Measurements from ENCODE around the gene REEP3. TPM values are rescaled to one million over a fixed set of nuclear protein-coding genes. Genes with fewer than 3 reads are reported as not detected.

The REEP3 gene
- total RNA-seq, 2 donors from 2014 or later: 20.8 to 22.1 TPM

DNA sequence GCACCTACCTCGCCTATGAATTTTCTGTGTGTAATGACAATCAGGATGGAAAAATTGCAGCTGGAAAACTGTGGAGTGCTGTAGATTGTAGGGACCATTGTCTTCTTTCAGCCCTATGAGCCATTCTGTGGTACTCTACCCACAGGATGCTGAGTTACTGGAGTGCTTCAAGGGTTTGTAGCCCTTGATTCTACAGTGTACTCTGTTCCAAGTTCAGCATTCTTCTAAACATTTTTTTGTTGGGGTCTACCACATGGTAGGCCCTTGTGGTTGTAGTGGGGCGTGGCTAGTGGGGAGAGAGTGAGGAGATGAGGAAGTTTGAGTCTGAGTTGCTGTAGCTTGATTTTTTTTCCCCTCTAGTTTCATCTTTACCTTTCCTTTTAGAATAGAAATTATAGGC, 33.5 kb downstream of the REEP3 start:
- ATAC-seq (no peak), DNase-seq (peak in 1 of 4 donors; percentile 23)
- Histone ChIP-seq H3K36me3 (replicated peaks in 1 of 2; ENCODE audit: insufficient read depth in 1 of 2, low read depth in 2 of 2) (no peaks in the 10 kb centered on the region), H3K4me1 (peaks cover 8% of the 10 kb centered on the region), H3K27me3 (no peaks in the 10 kb centered on the region), H3K9me3 (no peaks in the 10 kb centered on the region), H3K4me3 (no peak overlapping the region), H3K27ac (no peak overlapping the region)
- WGBS, 2 donors: 83 to 85% methylated on average over 2 of the region's 2 CpGs
- TF ChIP-seq, protein P1, sequence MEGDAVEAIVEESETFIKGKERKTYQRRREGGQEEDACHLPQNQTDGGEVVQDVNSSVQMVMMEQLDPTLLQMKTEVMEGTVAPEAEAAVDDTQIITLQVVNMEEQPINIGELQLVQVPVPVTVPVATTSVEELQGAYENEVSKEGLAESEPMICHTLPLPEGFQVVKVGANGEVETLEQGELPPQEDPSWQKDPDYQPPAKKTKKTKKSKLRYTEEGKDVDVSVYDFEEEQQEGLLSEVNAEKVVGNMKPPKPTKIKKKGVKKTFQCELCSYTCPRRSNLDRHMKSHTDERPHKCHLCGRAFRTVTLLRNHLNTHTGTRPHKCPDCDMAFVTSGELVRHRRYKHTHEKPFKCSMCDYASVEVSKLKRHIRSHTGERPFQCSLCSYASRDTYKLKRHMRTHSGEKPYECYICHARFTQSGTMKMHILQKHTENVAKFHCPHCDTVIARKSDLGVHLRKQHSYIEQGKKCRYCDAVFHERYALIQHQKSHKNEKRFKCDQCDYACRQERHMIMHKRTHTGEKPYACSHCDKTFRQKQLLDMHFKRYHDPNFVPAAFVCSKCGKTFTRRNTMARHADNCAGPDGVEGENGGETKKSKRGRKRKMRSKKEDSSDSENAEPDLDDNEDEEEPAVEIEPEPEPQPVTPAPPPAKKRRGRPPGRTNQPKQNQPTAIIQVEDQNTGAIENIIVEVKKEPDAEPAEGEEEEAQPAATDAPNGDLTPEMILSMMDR (IDR thresholded peaks at IDR 0.05): no peak
- TF ChIP-seq POLR2A (IDR thresholded peaks at IDR 0.05): no peak
- intact Hi-C loops (cut with DNase I): no loop called here

DNA sequence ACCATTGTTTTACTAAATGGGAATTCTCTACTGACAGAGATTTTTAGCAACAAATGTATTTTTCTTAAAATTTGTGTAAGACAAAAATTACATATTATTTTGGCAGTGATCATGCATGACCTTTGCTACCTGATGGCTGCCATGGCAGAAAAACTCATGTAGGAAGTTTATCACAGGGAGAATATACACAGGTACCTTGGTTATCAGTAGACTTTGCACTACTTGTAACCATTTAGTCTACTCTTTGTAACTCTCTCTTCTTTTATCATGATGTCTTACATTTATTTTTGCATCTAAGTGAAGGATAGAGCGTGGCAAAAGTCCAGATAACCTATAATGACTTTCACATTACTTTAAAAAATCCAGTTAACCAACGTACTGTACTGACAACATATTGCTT, 34.1 kb downstream of the REEP3 start:
- TF ChIP-seq POLR2A (IDR thresholded peaks at IDR 0.05): no peak
- TF ChIP-seq, protein P1 (IDR thresholded peaks at IDR 0.05): no peak
- H3K4me1 ChIP-seq: peaks cover 8% of the 10 kb centered on the region
- no peaks in the 10 kb centered on the region for H3K9me3 ChIP-seq
- intact Hi-C loops (cut with DNase I): no loop called here
- no peak overlapping the region for H3K4me3 ChIP-seq
- no peaks in the 10 kb centered on the region for H3K36me3 ChIP-seq (replicated peaks in 1 of 2; ENCODE audit: insufficient read depth in 1 of 2, low read depth in 2 of 2)
- DNase-seq (no peak), ATAC-seq (no peak)
- WGBS, 2 donors: 46 to 53% methylated on average over 2 of the region's 2 CpGs
- H3K27me3 ChIP-seq: no peaks in the 10 kb centered on the region
- H3K27ac ChIP-seq: no peak overlapping the region

DNA sequence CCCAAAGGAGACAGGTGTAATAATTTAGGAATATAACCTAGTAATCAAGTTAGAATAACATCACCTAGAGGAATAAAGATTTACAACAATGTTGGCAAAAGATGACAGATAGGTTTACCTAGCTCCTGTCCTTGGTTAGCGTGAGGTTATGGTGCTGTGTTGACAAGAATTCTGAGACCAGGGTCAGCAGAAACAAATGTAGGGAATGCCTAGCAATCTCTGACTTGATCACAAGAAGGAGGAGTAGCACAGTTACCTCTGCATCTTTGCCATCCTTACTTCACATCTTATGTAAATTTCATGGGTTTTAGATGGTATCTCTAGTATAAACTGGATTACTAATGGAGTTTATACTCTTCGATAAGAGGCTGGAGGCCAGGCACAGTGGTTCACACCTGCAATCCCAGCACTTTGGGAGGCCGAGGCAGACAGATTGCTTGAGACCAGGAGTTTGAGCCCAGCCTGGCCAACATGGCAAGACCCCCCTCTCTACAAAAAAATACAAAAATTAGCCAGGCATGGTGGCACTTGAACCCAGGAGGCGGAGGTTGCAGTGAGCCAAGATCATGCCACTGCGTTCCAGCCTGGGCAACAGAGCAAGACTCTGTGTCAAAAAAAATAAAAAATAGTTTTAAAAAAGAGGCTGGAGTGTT, 37.1 kb downstream of the REEP3 start:
- 85% methylated on average over 5 of the region's 5 CpGs for WGBS, 2 donors
- ATAC-seq (no peak), DNase-seq (no peak)
- no peaks in the 10 kb centered on the region for H3K36me3 ChIP-seq (replicated peaks in 1 of 2; ENCODE audit: insufficient read depth in 1 of 2, low read depth in 2 of 2)
- intact Hi-C loops (cut with DNase I): no loop called here
- no peaks in the 10 kb centered on the region for H3K27me3 ChIP-seq
- H3K27ac ChIP-seq: no peak overlapping the region
- peaks cover 8% of the 10 kb centered on the region for H3K4me1 ChIP-seq
- H3K9me3 ChIP-seq: no peaks in the 10 kb centered on the region
- TF ChIP-seq POLR2A (IDR thresholded peaks at IDR 0.05): no peak
- TF ChIP-seq, protein P1 (IDR thresholded peaks at IDR 0.05): no peak
- H3K4me3 ChIP-seq: no peak overlapping the region

DNA sequence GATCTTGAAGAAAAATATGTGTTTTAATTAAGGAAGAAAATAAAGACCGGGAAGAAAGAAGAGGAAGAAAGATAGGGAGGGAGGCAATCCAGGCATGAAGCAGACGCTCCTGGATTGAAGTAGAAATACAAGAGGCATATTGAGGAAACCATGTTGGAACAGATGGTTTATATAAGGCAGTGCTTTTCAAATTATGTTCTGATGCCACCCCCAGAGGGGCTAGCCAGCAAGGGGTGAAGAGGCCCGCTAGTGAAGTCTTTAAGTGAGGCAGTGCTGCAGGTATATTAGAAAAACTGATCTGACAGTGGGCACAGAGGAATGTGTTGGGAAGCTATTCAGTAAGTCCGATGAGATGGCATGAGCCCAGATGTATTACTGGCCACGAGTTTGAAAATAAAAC, 40.1 kb downstream of the REEP3 start:
- ATAC-seq: no peak
- Histone ChIP-seq H3K4me1 (no peaks in the 10 kb centered on the region), H3K27ac (no peak overlapping the region), H3K9me3 (no peaks in the 10 kb centered on the region), H3K4me3 (no peak overlapping the region), H3K27me3 (no peaks in the 10 kb centered on the region), H3K36me3 (replicated peaks in 1 of 2; ENCODE audit: insufficient read depth in 1 of 2, low read depth in 2 of 2) (no peaks in the 10 kb centered on the region)
- WGBS, 2 donors: 86 to 87% methylated on average over 5 of the region's 5 CpGs
- TF ChIP-seq, protein P1 (IDR thresholded peaks at IDR 0.05): no peak
- no peak for TF ChIP-seq POLR2A (IDR thresholded peaks at IDR 0.05)
- intact Hi-C loops (cut with DNase I): no loop called here
- DNase-seq: no peak

DNA sequence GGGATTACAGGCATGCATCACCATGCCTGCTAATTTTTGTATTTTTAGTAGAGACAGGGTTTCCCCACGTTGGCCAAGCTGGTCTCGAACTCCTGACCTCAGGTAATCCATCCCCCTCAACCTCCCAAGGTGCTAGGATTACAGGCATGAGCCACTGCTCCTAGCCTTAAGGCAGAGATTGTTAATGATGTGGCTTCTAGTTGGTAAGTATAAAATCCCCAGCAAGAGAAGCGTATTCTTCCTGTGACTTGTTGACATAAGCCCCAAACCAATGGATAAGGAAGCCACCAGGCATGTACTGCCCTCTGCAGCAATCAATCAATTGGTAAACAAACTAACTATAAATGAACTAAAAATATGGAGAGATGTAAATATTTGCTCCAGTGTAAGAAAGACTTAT, 41.2 kb downstream of the REEP3 start:
- TF ChIP-seq POLR2A (IDR thresholded peaks at IDR 0.05): no peak
- TF ChIP-seq, protein P1 (IDR thresholded peaks at IDR 0.05): no peak
- Histone ChIP-seq H3K4me3 (no peak overlapping the region), H3K27me3 (no peaks in the 10 kb centered on the region), H3K9me3 (no peaks in the 10 kb centered on the region), H3K27ac (no peak overlapping the region), H3K4me1 (no peaks in the 10 kb centered on the region), H3K36me3 (replicated peaks in 1 of 2; ENCODE audit: insufficient read depth in 1 of 2, low read depth in 2 of 2) (no peaks in the 10 kb centered on the region)
- DNase-seq (no peak), ATAC-seq (no peak)
- intact Hi-C loops (cut with DNase I): no loop called here
- 82 to 87% methylated on average over 3 of the region's 3 CpGs for WGBS, 2 donors

All from body of pancreas (tissue), 4 donors.